Cardiac fibroblast (primary cell): ENCODE data around the gene HSBP1L1.

Experiments used
- DNase-seq, 2 donors: peaks; one replicate each; pipeline versions ENCODE4 v3.0.0 to v3.0.0-alpha.2; 2010; ENCODE audit warnings: low read depth in 2 of 2
- H3K4me3 ChIP-seq, 2 donors: replicated peaks in 1 of 2; 1 replicate in 1 of 2; 2 replicates in 1 of 2; pipeline ENCODE4 v1.5.1; 2011; ENCODE audit warnings: low read depth in 2 of 2, low read length in 2 of 2, mild to moderate bottlenecking in 2 of 2, moderate library complexity in 1 of 2
- CTCF ChIP-seq: IDR thresholded peaks from one replicate; pipeline ENCODE4 v1.5.1; 2011; ENCODE audit warnings: low read depth, mild to moderate bottlenecking, low read length, inconsistent platforms

The HSBP1L1 gene

GRCh38 chr18:79985172-79985571 is 20.7 kb downstream of the HSBP1L1 start:
- DNase-seq = no peak
- no peak for TF ChIP-seq CTCF

GRCh38 chr18:79986726-79987125 is 22.3 kb downstream of the HSBP1L1 start:
- peak overlapping the region; percentile 27 to 98 for H3K4me3 ChIP-seq
- no peak for DNase-seq
- no peak for TF ChIP-seq CTCF

More at GRCh38 chr18:79985172-79985571, 20.7 kb downstream of the HSBP1L1 start:
- H3K4me3 ChIP-seq = no peak overlapping the region

GRCh38 chr18:79987566-79987965 is 23.1 kb downstream of the HSBP1L1 start:
- H3K4me3 ChIP-seq = peak overlapping the region; percentile 85 to 98
- peak; percentile 15 to 43 for DNase-seq
- TF ChIP-seq CTCF = no peak

GRCh38 chr18:79988071-79988450 is 23.6 kb downstream of the HSBP1L1 start:
- DNase-seq = peak; percentile 43 to 44
- peak overlapping the region; percentile 85 to 98 for H3K4me3 ChIP-seq

GRCh38 chr18:79988451-79989194 is 24.2 kb downstream of the HSBP1L1 start, which contains the start of gene TXNL4A:
Gene TXNL4A (minus strand): TSS chr18:79988563. CDS start chr18:79988392, 171 bp downstream.
- TF ChIP-seq CTCF = no peak

More at GRCh38 chr18:79988071-79988450, 23.6 kb downstream of the HSBP1L1 start:
- TF ChIP-seq CTCF = peak; percentile 23

GRCh38 chr18:79989195-79989497 is 24.7 kb downstream of the HSBP1L1 start:
- peak overlapping the region; percentile 85 to 98 for H3K4me3 ChIP-seq
- no peak for TF ChIP-seq CTCF
- no peak for DNase-seq

More at GRCh38 chr18:79988451-79989194, 24.2 kb downstream of the HSBP1L1 start, which contains the start of gene TXNL4A:
- DNase-seq = peak; percentile 84 to 89
- peak within 1 kb of the TSS; percentile 85 to 98 for H3K4me3 ChIP-seq
